MCF 10A (cell line): ENCODE measurements around the gene ZNF212. TPM values are rescaled to one million over a fixed set of nuclear protein-coding genes. Genes with fewer than 3 reads are reported as not detected.
A peak's percentile ranks its signal among the peaks of the same experiment; 100 is the strongest.
"Not testable (repeated sequence)": the region's sequence is repeated elsewhere in the genome, so short reads cannot be mapped to it uniquely, and the experiment has no call there.

Experiments used
- BruUV-seq: library from RNA; stranded (reverse); fragments of 400-500 nt; replicated peaks from 2 replicates; lab custom pipeline; 2021; lab: Mats Ljungman, UMichigan
- CTCF ChIA-PET: fragments of 300-600 bp; sonication (Branson Sonifier 250); formaldehyde crosslinking; extraction: SDS; loops from one replicate; lab custom pipeline; 2021; ENCODE audit warnings: antibody characterized with exemption, inconsistent platforms; lab: Yijun Ruan, JAX
- POLR2A ChIA-PET: fragments of 300-600, 350-650 bp; sonication (Branson Sonifier 250); formaldehyde crosslinking; extraction: SDS; loops from one replicate; lab custom pipeline; 2020; ENCODE audit warnings: antibody characterized with exemption, inconsistent platforms; lab: Yijun Ruan, JAX
- DNase-seq: peaks from one replicate; pipeline ENCODE4 v3.0.0-alpha.2; 2018; ENCODE audit not compliant: unreplicated experiment
- H3K27ac Mint-ChIP-seq: one replicate; pipeline ENCODE4 v1.8.0; 2022; ENCODE audit warnings: mild to moderate bottlenecking, low read depth, mixed read lengths; ENCODE audit not compliant: unreplicated experiment
- H3K27me3 Mint-ChIP-seq: one replicate; pipeline ENCODE4 v1.8.0; 2022; ENCODE audit warnings: mixed read lengths; ENCODE audit not compliant: insufficient read depth, unreplicated experiment
- H3K36me3 Mint-ChIP-seq: one replicate; pipeline ENCODE4 v1.8.0; 2022; ENCODE audit warnings: mild to moderate bottlenecking, moderate library complexity, mixed read lengths; ENCODE audit not compliant: insufficient read depth, unreplicated experiment
- H3K4me1 Mint-ChIP-seq: one replicate; pipeline ENCODE4 v1.8.0; 2022; ENCODE audit warnings: mixed read lengths; ENCODE audit not compliant: insufficient read depth, unreplicated experiment
- H3K4me3 Mint-ChIP-seq: one replicate; pipeline ENCODE4 v1.8.0; 2022; ENCODE audit warnings: mild to moderate bottlenecking, moderate library complexity, mixed read lengths; ENCODE audit not compliant: unreplicated experiment
- H3K9me3 Mint-ChIP-seq: one replicate; pipeline ENCODE4 v1.8.0; 2022; ENCODE audit warnings: mixed read lengths; ENCODE audit not compliant: unreplicated experiment
- intact Hi-C: fragments of 100-400 bp; cut with micrococcal nuclease; formaldehyde crosslinking; loops from 2 replicates; pipeline ENCODE4 v1.14.1; 2022
- total RNA-seq: library from RNA; stranded (reverse); gene quantifications from 2 replicates; pipeline ENCODE4 v1.2.3, GENCODE V29; 2022
- TF ChIP-seq, protein P1 (sequence below): fragments of 200-600 bp; IDR thresholded peaks from one replicate; pipeline ENCODE4 v1.8.0; 2022; ENCODE audit warnings: antibody characterized with exemption, mild to moderate bottlenecking; ENCODE audit not compliant: unreplicated experiment

Gene ZNF212
- total RNA-seq, 1 experiment from 2014 or later: 10.5 TPM

DNA sequence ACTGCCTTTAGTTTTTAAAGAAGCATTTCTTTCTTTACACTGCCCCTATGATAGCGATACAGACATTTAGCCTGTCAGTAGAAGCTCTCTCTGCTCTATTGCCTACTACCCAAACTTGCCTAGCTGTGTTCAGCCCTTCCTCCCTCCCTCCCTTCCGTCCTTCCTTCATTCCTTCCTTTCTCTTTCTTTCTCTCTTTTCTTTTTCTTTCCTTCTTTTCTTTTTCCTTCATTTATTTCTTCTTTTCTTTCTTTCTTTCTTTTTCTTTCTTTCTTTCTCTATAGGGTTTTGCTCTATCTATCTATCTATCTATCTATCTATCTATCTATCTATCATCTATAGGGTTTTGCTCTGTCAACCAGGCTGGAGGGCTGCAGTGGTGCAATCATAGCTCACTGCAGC, 7.1 kb upstream of the ZNF212 start:
- POLR2A ChIA-PET: interaction anchor here (0.7 to 3.2 kb wide), 4 partner anchors 13 to 398 kb away, joined by 3 to 25 read pairs (median 4); partner anchors contain the start of gene ZNF282
- intact Hi-C loops: loop anchor here (5.0 kb wide), 1 partner anchor 85 kb away; the partner anchor contains the start of gene ZNF398
- Mint-ChIP-seq H3K27ac (no peak overlapping the region), H3K9me3 (no peaks in the 10 kb centered on the region), H3K4me1 (peaks cover 17% of the 10 kb centered on the region), H3K36me3 (peaks cover 7% of the 10 kb centered on the region), H3K4me3 (no peak overlapping the region), H3K27me3 (no peaks in the 10 kb centered on the region)
- TF ChIP-seq, protein P1, sequence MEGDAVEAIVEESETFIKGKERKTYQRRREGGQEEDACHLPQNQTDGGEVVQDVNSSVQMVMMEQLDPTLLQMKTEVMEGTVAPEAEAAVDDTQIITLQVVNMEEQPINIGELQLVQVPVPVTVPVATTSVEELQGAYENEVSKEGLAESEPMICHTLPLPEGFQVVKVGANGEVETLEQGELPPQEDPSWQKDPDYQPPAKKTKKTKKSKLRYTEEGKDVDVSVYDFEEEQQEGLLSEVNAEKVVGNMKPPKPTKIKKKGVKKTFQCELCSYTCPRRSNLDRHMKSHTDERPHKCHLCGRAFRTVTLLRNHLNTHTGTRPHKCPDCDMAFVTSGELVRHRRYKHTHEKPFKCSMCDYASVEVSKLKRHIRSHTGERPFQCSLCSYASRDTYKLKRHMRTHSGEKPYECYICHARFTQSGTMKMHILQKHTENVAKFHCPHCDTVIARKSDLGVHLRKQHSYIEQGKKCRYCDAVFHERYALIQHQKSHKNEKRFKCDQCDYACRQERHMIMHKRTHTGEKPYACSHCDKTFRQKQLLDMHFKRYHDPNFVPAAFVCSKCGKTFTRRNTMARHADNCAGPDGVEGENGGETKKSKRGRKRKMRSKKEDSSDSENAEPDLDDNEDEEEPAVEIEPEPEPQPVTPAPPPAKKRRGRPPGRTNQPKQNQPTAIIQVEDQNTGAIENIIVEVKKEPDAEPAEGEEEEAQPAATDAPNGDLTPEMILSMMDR: no peak
- no TSS peak for BruUV-seq
- CTCF ChIA-PET: interaction anchor here (0.5 to 1.2 kb wide), 4 partner anchors 9 to 229 kb away, joined by 3 read pairs; partner anchors contain the start of gene ZNF777
- DNase-seq: no peak

GRCh38 chr7:149233655-149234204, 5.7 kb upstream of the ZNF212 start:
- peak overlapping the region; percentile 90 for H3K27ac Mint-ChIP-seq
- intact Hi-C loops: loop anchor here (5.0 kb wide), 1 partner anchor 86 kb away; the partner anchor contains the start of gene ZNF398
- H3K4me3 Mint-ChIP-seq, H3K27me3 Mint-ChIP-seq, H3K9me3 Mint-ChIP-seq, H3K36me3 Mint-ChIP-seq, BruUV-seq: not testable (repeated sequence)
- DNase-seq: peak; percentile 83
- POLR2A ChIA-PET: interaction anchor here (0.7 to 3.2 kb wide), 9 partner anchors 12 to 223 kb away, joined by 3 to 25 read pairs (median 3); partner anchors contain the start of genes ZNF282, ZNF398, ZNF425 and ZNF783
- H3K4me1 Mint-ChIP-seq: peaks cover 23% of the 10 kb centered on the region
- CTCF ChIA-PET: interaction anchor here (0.6 to 1.2 kb wide), 5 partner anchors 37 to 1883 kb away, joined by 3 to 4 read pairs (median 3); no protein-coding TSS in a partner anchor

- POLR2A ChIA-PET: interaction anchor here (0.6 to 1.1 kb wide), 2 partner anchors 23 to 42 kb away, joined by 3 to 4 read pairs; partner anchors contain the start of gene ZNF282
- Mint-ChIP-seq H3K9me3 (peaks cover 2% of the 10 kb centered on the region), H3K4me3 (no peak overlapping the region), H3K36me3 (peaks cover 7% of the 10 kb centered on the region), H3K27me3 (no peaks in the 10 kb centered on the region), H3K27ac (no peak overlapping the region), H3K4me1 (peaks cover 30% of the 10 kb centered on the region)
- intact Hi-C loops: no loop called here
- no peak for DNase-seq
- TF ChIP-seq, protein P1: no peak
- CTCF ChIA-PET: interaction anchor here (0.6 kb wide), 1 partner anchor 163 kb away, joined by 3 read pairs; no protein-coding TSS in a partner anchor
- no TSS peak for BruUV-seq
These were observed 1.9 kb upstream of the ZNF212 start for GRCh38 chr7:149237502-149237901.

GRCh38 chr7:149238051-149238450, 1.4 kb upstream of the ZNF212 start:
- TF ChIP-seq, protein P1: no peak
- H3K27me3 Mint-ChIP-seq: no peaks in the 10 kb centered on the region
- CTCF ChIA-PET: interaction anchor here (0.6 to 0.8 kb wide), 4 partner anchors 43 to 163 kb away, joined by 3 to 7 read pairs (median 4); partner anchors contain the start of gene ZNF282
- H3K4me1 Mint-ChIP-seq: peaks cover 24% of the 10 kb centered on the region
- peaks cover 3% of the 10 kb centered on the region for H3K36me3 Mint-ChIP-seq
- intact Hi-C loops: loop anchor here (2.0 kb wide), 1 partner anchor 43 kb away; the partner anchor contains the start of gene ZNF282
- POLR2A ChIA-PET: interaction anchor here (0.6 kb wide), 1 partner anchor 23 kb away, joined by 3 read pairs; no protein-coding TSS in a partner anchor
- H3K9me3 Mint-ChIP-seq: peaks cover 7% of the 10 kb centered on the region
- no peak for DNase-seq
- H3K4me3 Mint-ChIP-seq: peak overlapping the region; percentile 11
- BruUV-seq: no TSS peak
- H3K27ac Mint-ChIP-seq: no peak overlapping the region
